ENCODE results near the gene DHX8.

DNA sequence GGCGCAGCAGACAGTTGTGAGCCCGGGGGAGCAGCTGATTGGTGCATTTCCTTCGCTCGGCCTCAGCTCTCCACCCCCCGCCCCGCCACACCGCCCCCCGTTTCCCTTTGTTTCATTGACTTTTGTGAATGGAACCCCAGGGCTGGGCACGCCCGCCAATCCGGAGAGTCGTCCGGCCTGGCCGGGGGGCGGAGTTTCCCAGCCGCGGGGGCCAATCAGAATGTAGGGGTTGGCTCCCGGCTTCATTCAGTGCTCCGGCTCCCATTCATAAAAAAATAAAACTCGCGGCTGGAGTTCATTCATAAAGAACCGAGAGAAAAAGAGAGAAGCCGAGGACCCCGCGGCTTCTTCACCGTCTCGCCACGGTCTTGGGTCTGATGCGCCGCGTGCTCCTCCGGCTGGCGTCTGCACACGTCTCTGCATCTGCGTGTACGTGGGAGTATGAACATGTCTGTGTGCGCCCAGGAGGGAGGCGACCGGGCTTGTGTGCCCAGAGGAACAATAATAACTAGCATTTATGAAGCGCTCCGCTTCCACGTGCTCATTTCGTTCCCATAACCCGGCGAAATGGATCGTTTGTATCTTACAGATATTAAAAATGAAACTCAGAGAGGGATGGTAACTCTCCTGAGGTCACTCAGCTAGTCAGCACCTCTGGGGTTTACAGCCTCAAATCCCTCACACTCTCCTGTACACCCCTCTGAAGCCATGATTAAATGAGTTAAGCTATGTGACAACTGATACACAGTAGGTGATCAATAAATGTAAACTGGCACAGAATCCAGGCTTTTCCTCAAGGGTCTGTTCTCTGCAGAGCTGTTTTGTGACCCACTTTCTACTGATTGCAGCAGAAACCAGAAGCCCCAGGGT is 62.8 kb downstream of the DHX8 start, which contains the start of gene ETV4:
- TF ChIP-seq, protein P1, sequence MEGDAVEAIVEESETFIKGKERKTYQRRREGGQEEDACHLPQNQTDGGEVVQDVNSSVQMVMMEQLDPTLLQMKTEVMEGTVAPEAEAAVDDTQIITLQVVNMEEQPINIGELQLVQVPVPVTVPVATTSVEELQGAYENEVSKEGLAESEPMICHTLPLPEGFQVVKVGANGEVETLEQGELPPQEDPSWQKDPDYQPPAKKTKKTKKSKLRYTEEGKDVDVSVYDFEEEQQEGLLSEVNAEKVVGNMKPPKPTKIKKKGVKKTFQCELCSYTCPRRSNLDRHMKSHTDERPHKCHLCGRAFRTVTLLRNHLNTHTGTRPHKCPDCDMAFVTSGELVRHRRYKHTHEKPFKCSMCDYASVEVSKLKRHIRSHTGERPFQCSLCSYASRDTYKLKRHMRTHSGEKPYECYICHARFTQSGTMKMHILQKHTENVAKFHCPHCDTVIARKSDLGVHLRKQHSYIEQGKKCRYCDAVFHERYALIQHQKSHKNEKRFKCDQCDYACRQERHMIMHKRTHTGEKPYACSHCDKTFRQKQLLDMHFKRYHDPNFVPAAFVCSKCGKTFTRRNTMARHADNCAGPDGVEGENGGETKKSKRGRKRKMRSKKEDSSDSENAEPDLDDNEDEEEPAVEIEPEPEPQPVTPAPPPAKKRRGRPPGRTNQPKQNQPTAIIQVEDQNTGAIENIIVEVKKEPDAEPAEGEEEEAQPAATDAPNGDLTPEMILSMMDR (IDR thresholded peaks at IDR 0.05; ENCODE audit: control extremely low read depth in 1 of 3, insufficient read depth in 1 of 3, low read depth in 1 of 3, low read length in 3 of 3): no peak
- TF ChIP-seq TAF1 (IDR thresholded peaks at IDR 0.05; ENCODE audit: low read depth, low read length): peak; percentile 24; the same call in 1 of the 2 replicates
- no peak for TF ChIP-seq RFX5 (IDR thresholded peaks at IDR 0.05; ENCODE audit: borderline replicate concordance, low read depth, low read length)
- TF ChIP-seq, protein P2, sequence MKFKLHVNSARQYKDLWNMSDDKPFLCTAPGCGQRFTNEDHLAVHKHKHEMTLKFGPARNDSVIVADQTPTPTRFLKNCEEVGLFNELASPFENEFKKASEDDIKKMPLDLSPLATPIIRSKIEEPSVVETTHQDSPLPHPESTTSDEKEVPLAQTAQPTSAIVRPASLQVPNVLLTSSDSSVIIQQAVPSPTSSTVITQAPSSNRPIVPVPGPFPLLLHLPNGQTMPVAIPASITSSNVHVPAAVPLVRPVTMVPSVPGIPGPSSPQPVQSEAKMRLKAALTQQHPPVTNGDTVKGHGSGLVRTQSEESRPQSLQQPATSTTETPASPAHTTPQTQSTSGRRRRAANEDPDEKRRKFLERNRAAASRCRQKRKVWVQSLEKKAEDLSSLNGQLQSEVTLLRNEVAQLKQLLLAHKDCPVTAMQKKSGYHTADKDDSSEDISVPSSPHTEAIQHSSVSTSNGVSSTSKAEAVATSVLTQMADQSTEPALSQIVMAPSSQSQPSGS (IDR thresholded peaks at IDR 0.05; ENCODE audit: low read length): no peak
- TF ChIP-seq POLR2A (IDR thresholded peaks at IDR 0.05; ENCODE audit: control extremely low read depth in 1 of 2, low read depth in 2 of 2, low read length in 2 of 2): 0 out of 3 replicates have a peak, but pooled peaks of 1 of the 2 experiments have one; percentile 1
- no peak for TF ChIP-seq ZNF274 (IDR thresholded peaks at IDR 0.05; ENCODE audit: borderline replicate concordance, extremely low read depth, low read length)

All from H1 (cell line).